ENCODE data around the gene CUEDC1.
A peak's percentile ranks its signal among the peaks of the same experiment; 100 is the strongest.

Gene CUEDC1

GRCh38 chr17:57914273-57915142 is 40.7 kb downstream of the CUEDC1 start:
- no peak for DNase-seq

- DNase-seq: no peak
These were observed 41.5 kb downstream of the CUEDC1 start for GRCh38 chr17:57913575-57914272.

- no peak for DNase-seq
These were observed 43.2 kb downstream of the CUEDC1 start for GRCh38 chr17:57911834-57912673.

GRCh38 chr17:57910462-57911420 is 44.5 kb downstream of the CUEDC1 start:
- no peak for DNase-seq

GRCh38 chr17:57909551-57909950 is 45.7 kb downstream of the CUEDC1 start:
- DNase-seq: no peak

- DNase-seq: no peak
These were observed 46.9 kb downstream of the CUEDC1 start for GRCh38 chr17:57908278-57908677.

- DNase-seq: no peak
These were observed 48.3 kb downstream of the CUEDC1 start for GRCh38 chr17:57906910-57907309.

- no peak for DNase-seq
These were observed 49.2 kb downstream of the CUEDC1 start for GRCh38 chr17:57905875-57906455.

GRCh38 chr17:57903961-57904360 is 51.3 kb downstream of the CUEDC1 start:
- no peak for DNase-seq

GRCh38 chr17:57902800-57903759 is 52.1 kb downstream of the CUEDC1 start:
- peak; percentile 17 for DNase-seq

GRCh38 chr17:57902117-57902799 is 53.0 kb downstream of the CUEDC1 start:
- no peak for DNase-seq

GRCh38 chr17:57900991-57901743 is 54.0 kb downstream of the CUEDC1 start:
- no peak for DNase-seq

GRCh38 chr17:57899822-57900221 is 55.4 kb downstream of the CUEDC1 start:
- DNase-seq: peak; percentile 3

GRCh38 chr17:57899391-57899790 is 55.8 kb downstream of the CUEDC1 start:
- no peak for DNase-seq

GRCh38 chr17:57898487-57899311 is 56.5 kb downstream of the CUEDC1 start:
- no peak for DNase-seq

- no peak for DNase-seq
These were observed 59.7 kb downstream of the CUEDC1 start for GRCh38 chr17:57895382-57896060.

GRCh38 chr17:57894848-57895247 is 60.4 kb downstream of the CUEDC1 start:
- DNase-seq: no peak
